HL-60/S4 treated with phorbol 12-myristate 13-acetate at 8.2 ng/mL for 4 days and 3 days (cell line): ENCODE results near the gene TXNRD3.
"Not testable (repeated sequence)": the region's sequence is repeated elsewhere in the genome, so short reads cannot be mapped to it uniquely, and the experiment has no call there.

Experiments
- in situ Hi-C: fragments of 300-500 bp; cut with MboI; formaldehyde crosslinking; loops from 2 replicates; pipeline ENCODE4 v1.15.0; 2022; ENCODE audit warnings: low sequenced_read_pairs

The TXNRD3 gene

GRCh38 chr3:126607214-126607908 lies 47.6 kb downstream of the TXNRD3 start:
- in situ Hi-C loops: no loop called here

DNA sequence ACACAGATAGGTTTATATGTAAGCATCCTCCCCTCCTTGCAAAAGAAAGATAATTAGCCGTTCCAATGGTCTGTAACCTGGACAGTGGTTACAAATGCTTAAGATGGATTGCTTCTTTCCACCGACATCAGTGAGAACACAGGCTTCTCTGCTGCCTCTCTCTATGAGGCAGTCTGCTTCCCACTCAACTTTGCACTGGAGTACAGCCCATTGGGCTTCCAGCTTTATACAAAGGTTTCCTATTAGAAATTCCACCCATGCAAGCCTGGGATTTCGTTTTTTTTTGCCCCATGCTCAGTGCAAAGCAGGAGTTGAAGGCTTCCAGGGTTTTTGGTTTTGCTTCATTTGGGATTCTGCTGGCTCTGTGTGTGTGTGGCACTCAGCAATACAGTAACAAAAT lies 48.9 kb downstream of the TXNRD3 start:
- in situ Hi-C loops: no loop called here

DNA sequence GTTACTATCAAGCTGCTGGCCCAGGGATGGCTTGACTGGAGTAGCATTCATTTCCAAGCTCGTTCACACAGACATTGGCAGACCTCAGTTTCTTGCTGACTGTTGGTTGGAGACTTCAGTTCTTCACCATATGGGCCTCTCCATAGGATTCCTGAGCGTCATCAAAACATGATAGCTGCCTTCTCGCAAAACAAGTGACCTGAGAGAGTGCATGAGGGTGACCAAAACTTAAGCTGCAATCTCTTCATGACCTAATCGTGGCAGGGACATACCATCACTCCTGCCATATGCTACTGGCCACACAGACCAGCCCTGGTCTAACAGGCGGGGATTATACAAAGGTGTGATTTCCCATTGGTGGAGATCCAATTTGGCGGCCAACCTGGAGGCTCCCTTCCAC lies 50.2 kb downstream of the TXNRD3 start:
- in situ Hi-C loops: no loop called here

GRCh38 chr3:126599101-126599500 lies 55.8 kb downstream of the TXNRD3 start:
- in situ Hi-C loops: no loop called here

GRCh38 chr3:126595479-126595878 lies 59.4 kb downstream of the TXNRD3 start:
- in situ Hi-C loops: not testable (repeated sequence)

DNA sequence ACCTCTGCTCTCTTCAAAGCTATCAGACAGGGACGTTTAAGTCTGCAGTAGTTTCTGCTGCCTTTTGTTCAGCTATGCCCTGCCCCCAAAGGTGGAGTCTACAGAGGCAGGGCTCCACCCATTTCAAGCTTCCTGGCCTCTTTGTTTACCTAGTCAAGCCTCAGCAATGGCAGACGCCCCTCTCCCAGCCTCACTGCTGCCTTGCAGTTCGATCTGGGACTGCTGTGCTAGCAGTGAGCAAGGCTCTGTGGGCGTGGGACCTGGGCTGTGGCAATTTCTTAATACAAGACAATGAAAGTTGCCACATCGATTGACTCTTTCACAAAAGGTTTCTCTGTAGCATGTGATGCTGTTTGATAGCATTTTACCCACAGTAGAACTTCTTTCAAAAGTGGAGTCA lies 63.4 kb downstream of the TXNRD3 start:
- in situ Hi-C loops: not testable (repeated sequence)

DNA sequence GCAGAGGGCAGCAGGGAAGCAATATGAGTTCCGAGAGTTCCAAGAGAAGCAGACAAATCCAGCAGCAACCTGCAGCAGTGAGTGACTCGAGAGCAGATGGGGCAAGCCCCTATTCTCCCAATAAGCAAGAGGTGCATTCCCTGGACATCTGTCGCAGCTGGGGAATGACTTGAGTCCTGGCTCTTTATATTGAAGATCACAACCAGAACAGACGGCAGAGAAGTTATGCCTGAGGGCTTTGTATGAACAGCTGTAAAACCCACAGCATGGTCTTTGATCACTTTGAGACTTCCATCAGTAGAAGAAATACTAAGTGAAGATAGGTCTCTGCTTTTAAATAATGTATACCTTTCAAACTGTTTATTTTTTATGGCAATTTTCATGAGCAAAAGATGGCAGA lies 72.6 kb downstream of the TXNRD3 start:
- in situ Hi-C loops: no loop called here

DNA sequence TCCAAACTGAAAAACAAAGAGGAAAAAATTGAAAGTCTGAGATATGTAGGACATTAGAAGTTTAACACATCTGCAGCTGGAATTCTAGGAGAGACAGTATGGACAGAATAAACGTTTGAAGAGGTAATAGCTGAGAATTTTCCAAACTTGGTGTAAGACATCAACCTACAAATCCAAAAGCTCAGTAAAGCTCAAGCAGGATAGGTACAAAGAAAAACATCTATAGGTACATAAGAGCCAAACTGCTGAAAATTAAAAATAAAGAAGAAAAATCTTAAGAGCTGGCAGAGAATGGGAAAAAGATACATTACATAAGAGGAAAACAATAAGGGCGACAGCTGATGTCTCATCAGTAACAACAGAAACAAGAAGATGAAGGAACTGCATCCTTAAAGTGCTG lies 73.4 kb downstream of the TXNRD3 start:
- in situ Hi-C loops: no loop called here

- in situ Hi-C loops: no loop called here
Measured at GRCh38 chr3:126580746-126581145, 74.2 kb downstream of the TXNRD3 start.

- in situ Hi-C loops: no loop called here
Measured at GRCh38 chr3:126578702-126579101, 76.2 kb downstream of the TXNRD3 start.

- in situ Hi-C loops: no loop called here
Measured at GRCh38 chr3:126577261-126577660, 77.7 kb downstream of the TXNRD3 start.

DNA sequence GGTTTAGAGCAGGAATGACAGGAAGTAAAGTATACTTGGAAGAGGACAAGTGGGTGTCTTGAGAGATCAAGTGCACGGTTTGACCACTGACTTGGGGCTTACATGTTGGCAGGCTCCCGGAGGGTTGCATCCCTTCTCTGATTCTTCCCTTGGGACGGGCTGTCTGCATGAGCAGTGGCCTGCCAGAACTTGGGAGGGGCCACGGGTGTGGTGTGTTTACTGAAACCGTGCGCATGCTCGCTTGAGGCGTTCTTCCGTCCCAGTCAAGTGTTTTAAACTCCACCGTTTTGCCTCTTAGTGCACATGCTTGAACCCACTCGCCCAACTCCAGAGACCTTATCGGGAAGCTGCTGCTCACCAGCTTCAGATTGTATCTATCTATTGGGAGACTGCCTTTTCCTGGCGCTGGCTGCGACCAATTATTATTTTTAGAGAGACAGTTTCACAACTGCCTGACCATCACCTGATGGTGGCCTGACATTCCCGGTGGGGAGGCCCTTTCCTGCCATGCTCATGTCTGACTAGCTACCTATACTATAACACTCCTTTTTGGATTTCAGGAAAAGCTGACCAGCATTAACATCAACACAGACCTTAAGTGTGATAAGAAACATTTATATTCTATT lies 81.3 kb downstream of the TXNRD3 start:
- in situ Hi-C loops: no loop called here

DNA sequence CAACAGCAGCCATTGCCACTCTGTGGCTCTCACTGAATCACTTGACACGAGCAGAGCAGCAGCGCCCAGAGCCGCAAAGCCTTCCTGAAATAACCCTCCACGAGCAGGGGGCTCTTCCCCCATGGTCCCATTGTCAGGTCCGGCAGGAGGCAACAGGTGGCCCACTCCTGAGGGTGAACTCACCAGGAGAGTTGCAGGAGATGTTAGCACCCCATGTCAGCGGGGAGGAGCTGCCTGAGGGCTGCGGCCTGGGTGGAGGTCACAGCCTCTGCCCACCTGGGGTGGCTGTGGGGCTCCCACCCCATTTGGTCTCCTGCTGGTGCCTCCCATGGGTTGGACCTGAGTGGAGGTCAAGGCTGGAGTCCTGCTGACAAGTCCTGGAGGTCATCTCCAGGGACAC lies 83.8 kb downstream of the TXNRD3 start:
- in situ Hi-C loops: no loop called here

- in situ Hi-C loops: no loop called here
Measured at GRCh38 chr3:126570103-126570541, 84.8 kb downstream of the TXNRD3 start.

DNA sequence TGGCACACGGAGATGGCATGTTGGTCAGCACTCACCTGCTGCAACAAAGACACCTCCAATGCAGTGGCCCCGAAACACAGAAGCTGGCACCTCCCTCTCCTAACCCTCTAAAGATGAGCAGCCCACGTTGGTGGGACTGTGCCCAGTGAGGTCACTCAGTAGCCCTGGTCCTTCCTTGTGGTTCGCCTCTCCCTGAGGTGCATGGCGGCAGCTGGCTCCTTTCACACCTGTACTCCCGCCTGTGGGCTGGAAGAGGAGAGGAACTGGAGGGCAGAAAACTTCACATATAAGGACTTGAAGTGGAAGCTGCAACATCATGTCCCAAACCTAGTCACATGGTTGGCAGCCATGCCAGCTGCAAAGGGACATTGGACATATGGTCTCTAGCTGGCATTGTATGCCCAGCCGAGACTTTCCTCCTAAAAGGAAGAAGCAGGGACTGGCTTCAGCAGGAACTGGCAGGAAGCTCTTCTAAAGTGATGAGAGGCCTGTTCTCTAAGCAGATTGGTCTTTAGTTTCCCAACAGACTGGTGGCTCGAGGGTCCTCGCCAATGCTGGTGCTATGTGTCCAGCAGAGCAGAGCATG lies 85.4 kb downstream of the TXNRD3 start:
- in situ Hi-C loops: no loop called here

- in situ Hi-C loops: no loop called here
Measured at GRCh38 chr3:126568776-126569342, 86.1 kb downstream of the TXNRD3 start.

DNA sequence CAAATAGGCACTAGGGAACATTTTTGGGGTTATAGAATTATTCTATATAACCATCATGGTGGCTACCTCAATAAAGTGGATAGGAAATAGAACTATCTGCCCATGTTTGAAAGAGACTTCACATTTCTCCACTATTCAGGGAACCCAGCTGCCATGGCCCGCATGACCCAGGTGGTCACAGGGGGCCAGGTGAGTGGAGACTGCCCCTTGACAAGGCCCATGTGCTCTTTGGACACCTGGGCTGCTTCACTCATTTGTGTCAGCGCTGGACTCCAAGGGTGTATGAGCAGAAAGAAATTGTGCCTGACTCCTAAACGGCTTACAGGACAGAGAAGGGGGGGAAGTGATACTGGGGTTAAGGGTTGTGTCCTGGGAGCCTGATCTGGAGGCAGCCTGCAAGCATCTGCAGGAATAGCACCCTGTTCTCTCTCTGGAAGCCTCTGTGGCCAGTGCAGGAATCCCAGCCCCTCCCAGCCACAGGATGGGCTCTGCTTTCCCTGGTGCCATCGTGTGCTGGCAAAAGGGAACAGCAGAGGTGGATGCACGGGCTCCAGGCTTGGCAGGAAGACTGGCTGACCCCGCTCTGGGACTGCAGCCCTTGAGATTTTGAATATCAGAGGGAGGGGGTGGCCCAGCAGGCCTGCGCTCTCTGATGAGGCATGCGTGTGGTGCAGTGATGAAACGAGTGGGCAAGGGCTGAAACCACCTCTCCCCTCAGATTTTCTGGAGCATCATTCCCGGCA lies 87.1 kb downstream of the TXNRD3 start:
- in situ Hi-C loops: no loop called here

- in situ Hi-C loops: no loop called here
Measured at GRCh38 chr3:126562737-126563276, 92.1 kb downstream of the TXNRD3 start.

GRCh38 chr3:126558336-126559071 lies 96.4 kb downstream of the TXNRD3 start, which contains the start of gene C3orf22:
Gene C3orf22 (minus strand): TSS chr3:126558932. CDS start chr3:126553390, 5,542 bp downstream.
- in situ Hi-C loops: no loop called here

GRCh38 chr3:126557761-126558160 lies 97.2 kb downstream of the TXNRD3 start:
- in situ Hi-C loops: no loop called here
